DND-41 (cell line): ENCODE measurements around the gene EMC7.

Source experiments
- ATAC-seq: fragments of 200-7000 bp; cut with Tn5 transposase; 3 replicates; pipeline ENCODE4 v1.9.1; 2021; ENCODE audit warnings: low read depth; ENCODE audit not compliant: insufficient read depth
- DNase-seq: peaks from one replicate; pipeline ENCODE4 v3.0.0-alpha.2; 2020
- H2AFZ ChIP-seq: 2 replicates; pipeline ENCODE4 v1.6.0; 2012; ENCODE audit warnings: low read depth, low read length
- H3K27ac ChIP-seq: 2 replicates; pipeline ENCODE4 v1.5.1; 2012; ENCODE audit warnings: low read length, inconsistent platforms
- H3K27me3 ChIP-seq: fragments of 200-600 bp; sonication (generic); 2 replicates; pipeline ENCODE4 v1.6.0; 2012; ENCODE audit warnings: low read length, mild to moderate bottlenecking, inconsistent platforms; ENCODE audit not compliant: insufficient read depth, poor library complexity
- H3K36me3 ChIP-seq: 2 replicates; pipeline ENCODE4 v1.5.1; 2012; ENCODE audit warnings: low read length, inconsistent platforms; ENCODE audit not compliant: insufficient read depth
- H3K4me1 ChIP-seq: 2 replicates; pipeline ENCODE4 v1.5.1; 2012; ENCODE audit warnings: mild to moderate bottlenecking, low read length; ENCODE audit not compliant: insufficient read depth
- H3K4me2 ChIP-seq: 2 replicates; pipeline ENCODE4 v1.6.0; 2012; ENCODE audit warnings: mild to moderate bottlenecking, moderate library complexity, low read length, inconsistent platforms; ENCODE audit not compliant: insufficient read depth
- H3K4me3 ChIP-seq, 2 experiments: fragments of 200-600 bp in 1 of 2; shearing (Covaris generic) in 1 of 2; 2 replicates each; pipeline ENCODE4 v1.5.1; 2012 to 2016; ENCODE audit warnings: inconsistent platforms in 2 of 2, low read length in 2 of 2, mild to moderate bottlenecking in 2 of 2, low read depth in 1 of 2, moderate library complexity in 1 of 2
- H3K79me2 ChIP-seq: 2 replicates; pipeline ENCODE4 v1.6.0; 2012; ENCODE audit warnings: low read length, inconsistent platforms; ENCODE audit not compliant: insufficient read depth
- H3K9ac ChIP-seq: 2 replicates; pipeline ENCODE4 v1.6.0; 2012; ENCODE audit warnings: low read depth, mild to moderate bottlenecking, inconsistent platforms, low read length, moderate library complexity
- H3K9me3 ChIP-seq: 2 replicates; pipeline ENCODE4 v1.5.1; 2012; ENCODE audit warnings: low read length, moderate library complexity, mild to moderate bottlenecking, inconsistent platforms; ENCODE audit not compliant: insufficient read depth, severe bottlenecking
- H4K20me1 ChIP-seq: 2 replicates; pipeline ENCODE4 v1.6.0; 2012; ENCODE audit warnings: low read length; ENCODE audit not compliant: insufficient read depth
- EZH2 ChIP-seq: IDR thresholded peaks from 3 replicates; pipeline ENCODE4 v1.6.1; 2012; ENCODE audit warnings: borderline replicate concordance, low read depth, mild to moderate bottlenecking, moderate library complexity, low read length, inconsistent platforms; ENCODE audit not compliant: severe bottlenecking
- TF ChIP-seq, protein P1 (sequence below): IDR thresholded peaks from 2 replicates; pipeline ENCODE4 v1.5.1; 2012; ENCODE audit warnings: borderline replicate concordance, low read length, moderate library complexity, mild to moderate bottlenecking; ENCODE audit not compliant: poor library complexity, severe bottlenecking; ENCODE audit errors: extremely low read depth

The EMC7 gene

GRCh38 chr15:34047893-34048775 is 53.5 kb downstream of the EMC7 start:
- Histone ChIP-seq H3K4me1 (no peaks in the 10 kb centered on the region), H3K36me3 (no peaks in the 10 kb centered on the region), H3K27ac (no peak overlapping the region), H4K20me1 (no peaks in the 10 kb centered on the region), H3K4me3 (no peak overlapping the region), H3K79me2 (no peaks in the 10 kb centered on the region), H3K27me3 (no peaks in the 10 kb centered on the region), H2AFZ (no peak overlapping the region), H3K9ac (no peak overlapping the region), H3K4me2 (no peak overlapping the region), H3K9me3 (no peaks in the 10 kb centered on the region)
- ATAC-seq = no peak
- no peak for DNase-seq
- TF ChIP-seq, protein P1, sequence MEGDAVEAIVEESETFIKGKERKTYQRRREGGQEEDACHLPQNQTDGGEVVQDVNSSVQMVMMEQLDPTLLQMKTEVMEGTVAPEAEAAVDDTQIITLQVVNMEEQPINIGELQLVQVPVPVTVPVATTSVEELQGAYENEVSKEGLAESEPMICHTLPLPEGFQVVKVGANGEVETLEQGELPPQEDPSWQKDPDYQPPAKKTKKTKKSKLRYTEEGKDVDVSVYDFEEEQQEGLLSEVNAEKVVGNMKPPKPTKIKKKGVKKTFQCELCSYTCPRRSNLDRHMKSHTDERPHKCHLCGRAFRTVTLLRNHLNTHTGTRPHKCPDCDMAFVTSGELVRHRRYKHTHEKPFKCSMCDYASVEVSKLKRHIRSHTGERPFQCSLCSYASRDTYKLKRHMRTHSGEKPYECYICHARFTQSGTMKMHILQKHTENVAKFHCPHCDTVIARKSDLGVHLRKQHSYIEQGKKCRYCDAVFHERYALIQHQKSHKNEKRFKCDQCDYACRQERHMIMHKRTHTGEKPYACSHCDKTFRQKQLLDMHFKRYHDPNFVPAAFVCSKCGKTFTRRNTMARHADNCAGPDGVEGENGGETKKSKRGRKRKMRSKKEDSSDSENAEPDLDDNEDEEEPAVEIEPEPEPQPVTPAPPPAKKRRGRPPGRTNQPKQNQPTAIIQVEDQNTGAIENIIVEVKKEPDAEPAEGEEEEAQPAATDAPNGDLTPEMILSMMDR = no peak
- TF ChIP-seq EZH2 = no peak

GRCh38 chr15:34046471-34047145 is 55.1 kb downstream of the EMC7 start:
- Histone ChIP-seq H3K9ac (no peak overlapping the region), H2AFZ (no peak overlapping the region), H3K9me3 (no peaks in the 10 kb centered on the region), H3K4me3 (no peak overlapping the region), H3K79me2 (no peaks in the 10 kb centered on the region), H4K20me1 (no peaks in the 10 kb centered on the region), H3K36me3 (no peaks in the 10 kb centered on the region), H3K4me1 (no peaks in the 10 kb centered on the region), H3K4me2 (no peak overlapping the region), H3K27ac (no peak overlapping the region), H3K27me3 (no peaks in the 10 kb centered on the region)
- TF ChIP-seq EZH2 = no peak
- TF ChIP-seq, protein P1 = no peak
- ATAC-seq (no peak), DNase-seq (no peak)

GRCh38 chr15:34043813-34044212 is 57.8 kb downstream of the EMC7 start:
- no peaks in the 10 kb centered on the region for H4K20me1 ChIP-seq
- no peaks in the 10 kb centered on the region for H3K27me3 ChIP-seq
- H3K36me3 ChIP-seq = no peaks in the 10 kb centered on the region
- H3K4me3 ChIP-seq = no peak overlapping the region
- no peak overlapping the region for H3K9ac ChIP-seq
- H3K4me1 ChIP-seq = peaks cover 11% of the 10 kb centered on the region
- H3K4me2 ChIP-seq = no peak overlapping the region
- no peak overlapping the region for H3K27ac ChIP-seq
- ATAC-seq (no peak), DNase-seq (no peak)
- TF ChIP-seq, protein P1 = no peak
- no peak for TF ChIP-seq EZH2
- H3K79me2 ChIP-seq = no peaks in the 10 kb centered on the region
- no peaks in the 10 kb centered on the region for H3K9me3 ChIP-seq
- H2AFZ ChIP-seq = no peak overlapping the region
